Measurements from ENCODE around the gene CST2. TPM values are rescaled to one million over a fixed set of nuclear protein-coding genes. Genes with fewer than 3 reads are reported as not detected.
"Not testable (repeated sequence)": the region's sequence is repeated elsewhere in the genome, so short reads cannot be mapped to it uniquely, and the experiment has no call there.

CST2 gene, protein sequence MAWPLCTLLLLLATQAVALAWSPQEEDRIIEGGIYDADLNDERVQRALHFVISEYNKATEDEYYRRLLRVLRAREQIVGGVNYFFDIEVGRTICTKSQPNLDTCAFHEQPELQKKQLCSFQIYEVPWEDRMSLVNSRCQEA
- not detected for total RNA-seq
- long read RNA-seq: 0 reads

DNA sequence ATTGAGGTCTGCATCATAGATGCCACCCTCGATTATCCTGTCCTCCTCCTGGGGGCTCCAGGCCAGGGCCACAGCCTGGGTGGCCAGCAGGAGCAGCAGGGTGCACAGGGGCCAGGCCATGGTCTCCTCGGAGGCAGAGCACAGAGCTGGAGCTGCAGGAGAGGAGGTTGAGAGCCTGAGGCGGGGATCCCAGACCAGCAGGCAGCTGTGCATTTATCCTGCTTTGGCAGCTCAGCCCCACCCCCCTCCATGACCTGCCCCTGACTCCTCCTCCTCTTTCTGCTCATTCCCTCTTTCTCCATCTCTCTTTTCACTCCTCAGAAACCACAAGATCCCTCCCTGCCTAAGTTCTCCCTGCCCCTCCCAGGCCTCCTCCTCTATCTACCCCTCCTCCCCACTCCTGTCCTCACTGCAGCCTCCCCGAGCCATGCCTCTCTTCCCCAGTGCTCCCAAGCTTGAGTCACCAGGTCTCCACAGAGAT, at the start of gene CST2:
TSS of gene CST2 (minus strand) at position 189 of the 481 bp plus-strand sequence. CDS start at position 120, 69 bp downstream.
- no peak for ATAC-seq
- intact Hi-C loops (cut with DNase I): no loop called here

DNA sequence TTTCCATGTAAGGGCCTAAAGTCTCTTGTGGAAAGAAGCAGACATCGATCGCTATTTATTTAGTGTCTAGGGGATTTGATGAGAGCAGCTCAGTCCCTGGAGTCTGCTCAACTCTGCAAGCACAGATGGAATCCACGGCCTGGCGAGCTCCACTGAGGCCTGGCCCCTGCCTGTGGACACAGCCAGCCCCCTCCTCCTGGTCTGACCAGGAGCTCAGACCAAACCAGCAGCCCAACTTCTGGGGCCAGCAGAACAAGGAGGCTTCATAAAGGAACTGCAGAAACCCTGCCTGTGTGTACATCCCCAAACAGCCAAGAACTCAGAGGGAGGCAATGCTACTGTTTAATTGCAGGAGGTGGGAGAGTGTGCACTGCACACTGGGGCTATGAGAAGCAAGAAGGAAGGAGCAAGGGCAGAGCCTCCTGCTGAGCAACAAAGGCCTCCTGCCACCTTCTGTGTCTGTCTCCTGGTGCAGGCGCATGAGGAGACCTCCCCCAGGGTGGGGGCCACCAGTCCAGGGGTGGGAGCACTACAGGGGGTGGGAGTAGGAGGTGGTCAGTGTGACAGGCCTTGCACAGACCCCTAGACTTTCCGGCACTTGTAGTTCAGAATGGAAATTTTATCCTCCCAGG, 49.2 kb upstream of the CST2 start:
- intact Hi-C loops (cut with DNase I): no loop called here
- no peak for DNase-seq (ENCODE audit: missing footprints)
- no peak for ATAC-seq

More for the DNA sequence above, at the start of gene CST2:
- no peak for DNase-seq (ENCODE audit: missing footprints)

DNA sequence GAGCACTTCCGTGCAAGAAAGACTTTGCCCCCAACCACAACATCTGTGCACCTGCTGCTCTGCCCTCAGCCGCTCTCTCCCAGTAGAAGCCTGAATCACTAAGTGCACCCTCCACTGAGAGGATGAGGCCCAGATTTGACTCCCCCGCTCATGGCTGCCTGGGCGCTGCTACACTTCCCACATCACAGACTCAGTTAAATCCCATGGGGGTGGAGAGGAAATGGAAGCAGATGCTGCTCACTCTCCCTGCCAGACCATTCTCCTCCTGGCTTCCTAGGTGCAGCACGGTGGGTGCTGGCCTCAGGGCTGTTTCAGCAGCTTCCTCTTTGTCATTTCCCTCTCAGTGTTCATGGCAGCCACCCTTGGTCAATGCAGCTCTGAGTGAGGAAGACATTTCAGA, 48.2 kb upstream of the CST2 start:
- DNase-seq (ENCODE audit: missing footprints) (no peak), ATAC-seq (no peak)
- intact Hi-C loops (cut with DNase I): no loop called here

DNA sequence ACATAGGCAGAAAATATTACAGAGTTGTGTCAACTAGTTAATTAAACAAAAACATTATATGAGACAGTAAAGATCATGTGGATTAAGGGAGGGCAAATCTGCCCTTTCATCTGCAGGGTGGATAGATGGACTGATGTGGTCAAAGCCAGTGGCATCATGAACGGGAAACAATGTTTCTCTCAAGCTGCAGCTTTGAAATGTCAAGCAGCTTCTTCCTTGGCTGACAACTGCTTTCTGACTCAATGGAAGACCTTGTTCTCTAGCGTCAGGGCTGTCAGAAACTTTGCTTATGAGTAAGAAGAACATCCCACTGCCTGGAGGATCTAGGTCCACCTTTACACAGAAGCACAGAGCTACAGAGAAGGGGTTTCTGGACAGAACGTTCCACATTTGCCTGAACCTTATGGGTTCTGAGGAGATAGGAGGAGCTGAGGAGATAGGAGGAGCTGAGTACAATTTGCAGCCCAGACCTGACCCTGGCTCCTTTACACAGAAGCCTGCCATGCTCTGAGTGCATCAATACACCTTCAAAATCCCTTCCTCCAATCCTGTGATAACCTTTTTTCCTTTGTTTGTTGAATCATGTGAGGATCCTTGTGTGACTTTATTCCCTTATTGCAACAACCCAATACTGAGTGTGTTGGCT, 47.0 kb upstream of the CST2 start:
- DNase-seq (ENCODE audit: missing footprints) (no peak), ATAC-seq (no peak)
- intact Hi-C loops (cut with DNase I): no loop called here

DNA sequence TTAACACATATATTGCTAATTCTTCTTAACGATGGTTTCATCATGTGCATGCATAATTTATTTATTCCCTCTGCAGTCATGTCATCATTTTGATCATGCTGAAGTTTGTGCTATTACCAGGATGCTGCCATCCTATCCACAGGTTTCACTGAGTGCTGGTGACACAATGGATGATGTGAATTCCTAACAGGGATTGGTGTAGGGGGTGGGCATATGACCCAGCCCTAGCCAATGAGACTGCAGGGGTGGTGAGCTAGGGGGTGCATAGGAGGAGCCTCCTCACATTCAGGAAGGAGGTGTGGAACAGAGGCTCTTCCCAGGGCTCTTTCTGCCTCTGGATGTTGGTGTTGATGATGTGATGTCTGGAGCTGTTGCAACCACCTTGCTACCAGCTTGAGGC, 45.5 kb upstream of the CST2 start:
- DNase-seq (ENCODE audit: missing footprints): no peak
- intact Hi-C loops (cut with DNase I): no loop called here
- no peak for ATAC-seq

DNA sequence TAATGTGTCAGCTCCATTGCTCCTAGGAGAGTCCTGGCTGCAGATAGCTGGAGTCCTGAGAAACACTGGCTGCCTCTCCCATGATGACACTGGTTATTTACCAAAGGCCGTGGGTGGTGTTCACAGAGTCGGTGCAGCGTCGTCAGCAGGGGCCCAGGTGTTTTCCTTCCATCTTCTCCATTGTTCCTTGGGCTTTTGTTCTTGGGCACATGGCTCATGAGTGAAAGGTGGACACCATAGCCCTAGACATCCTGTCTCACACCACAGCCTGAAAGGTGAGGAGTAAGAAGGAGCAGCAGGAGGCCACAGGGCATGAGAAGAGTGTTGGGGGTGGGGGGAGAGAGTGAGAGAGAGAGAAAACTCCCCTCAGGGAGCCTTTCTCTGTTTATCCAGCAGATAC, 43.9 kb upstream of the CST2 start:
- DNase-seq (ENCODE audit: missing footprints): no peak
- ATAC-seq: no peak
- intact Hi-C loops (cut with DNase I): no loop called here

DNA sequence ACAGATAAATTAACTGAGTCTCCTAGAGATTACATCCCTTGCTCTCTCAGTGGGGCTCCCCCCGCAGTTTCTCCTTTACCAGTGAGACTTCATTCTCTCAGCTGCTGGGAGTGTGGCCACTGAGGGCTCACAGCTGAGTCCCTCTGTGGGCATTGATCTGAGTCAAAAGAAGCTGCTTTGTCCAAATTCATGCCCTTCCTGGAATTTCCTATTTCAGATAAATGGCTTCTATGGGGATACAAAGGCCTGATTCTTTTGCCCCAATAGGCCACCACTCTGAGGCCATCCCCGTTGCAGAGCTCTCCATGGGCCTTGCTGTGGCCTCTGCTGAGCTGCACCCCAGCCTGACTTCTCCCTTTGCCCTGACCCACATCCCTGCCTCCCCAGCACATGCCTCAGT, 43.0 kb upstream of the CST2 start:
- intact Hi-C loops (cut with DNase I): no loop called here

DNA sequence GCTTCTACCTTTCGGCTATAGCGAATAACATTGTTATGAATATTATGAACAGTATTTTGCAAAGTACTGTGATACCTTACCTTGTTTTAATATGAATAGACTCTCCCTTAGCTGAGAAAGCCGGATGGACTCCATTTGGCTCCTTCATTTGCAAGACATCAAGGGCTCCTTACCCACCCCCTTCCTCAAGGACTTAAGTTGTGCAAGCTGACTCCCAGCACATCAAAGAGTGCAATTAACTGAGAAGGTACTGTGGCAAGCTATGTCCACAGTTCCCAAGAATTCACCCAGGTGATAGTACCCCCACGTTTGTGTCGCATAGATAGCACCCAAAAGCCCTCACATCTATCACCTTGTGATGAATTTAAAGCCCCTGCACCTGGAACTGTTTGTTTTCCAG, 41.8 kb upstream of the CST2 start:
- intact Hi-C loops (cut with DNase I): no loop called here
- no peak for ATAC-seq
- DNase-seq (ENCODE audit: missing footprints): no peak

More for the DNA sequence above, 43.0 kb upstream of the CST2 start:
- DNase-seq (ENCODE audit: missing footprints) (no peak), ATAC-seq (no peak)

DNA sequence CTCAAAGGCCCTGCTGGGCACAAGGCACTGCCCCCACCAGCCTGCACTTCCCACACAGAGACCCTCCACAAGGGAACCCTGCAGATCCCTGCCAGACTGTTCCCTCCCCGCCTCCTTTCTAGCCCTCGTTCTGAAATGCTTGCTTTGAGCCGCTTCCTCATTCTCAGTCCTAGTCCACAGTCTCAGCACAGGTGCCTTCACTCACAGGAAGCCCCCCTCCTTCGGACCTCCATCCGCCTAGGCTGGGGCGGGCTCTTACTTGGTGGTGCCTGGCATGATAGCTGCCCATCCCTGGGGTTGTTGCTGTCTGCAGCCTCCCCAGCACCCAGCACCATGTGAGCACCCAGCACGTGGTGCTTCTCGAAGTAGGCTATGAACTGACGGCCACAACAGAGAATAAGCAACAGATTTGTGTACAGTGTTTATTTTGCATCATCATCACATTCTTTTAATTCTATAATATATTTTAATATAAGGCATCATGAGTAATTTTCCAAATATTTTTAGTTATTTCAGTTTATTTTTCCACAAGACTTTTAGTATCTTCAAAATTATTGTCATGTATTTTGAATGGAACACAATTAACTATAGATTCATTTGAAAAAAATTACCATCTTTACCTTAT, 40.7 kb upstream of the CST2 start:
- DNase-seq (ENCODE audit: missing footprints): no peak
- ATAC-seq: no peak
- intact Hi-C loops (cut with DNase I): no loop called here

DNA sequence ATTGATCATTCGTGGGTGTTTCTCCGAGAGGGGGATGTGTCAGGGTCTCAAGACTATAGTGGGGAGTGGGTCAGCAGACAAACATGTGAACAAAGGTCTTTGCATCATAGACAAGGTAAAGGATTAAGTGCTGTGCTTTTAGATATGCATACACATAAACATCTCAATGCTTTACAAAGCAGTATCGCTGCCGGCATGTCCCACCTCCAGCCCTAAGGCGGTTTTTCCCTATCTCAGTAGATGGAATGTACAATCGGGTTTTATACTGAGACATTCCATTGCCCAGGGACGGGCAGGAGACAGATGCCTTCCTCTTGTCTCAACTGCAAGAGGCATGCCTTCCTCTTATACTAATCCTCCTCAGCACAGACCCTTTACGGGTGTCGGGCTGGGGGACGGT, 34.2 kb upstream of the CST2 start:
- DNase-seq (ENCODE audit: missing footprints); ATAC-seq; intact Hi-C loops (cut with DNase I): not testable (repeated sequence)

DNA sequence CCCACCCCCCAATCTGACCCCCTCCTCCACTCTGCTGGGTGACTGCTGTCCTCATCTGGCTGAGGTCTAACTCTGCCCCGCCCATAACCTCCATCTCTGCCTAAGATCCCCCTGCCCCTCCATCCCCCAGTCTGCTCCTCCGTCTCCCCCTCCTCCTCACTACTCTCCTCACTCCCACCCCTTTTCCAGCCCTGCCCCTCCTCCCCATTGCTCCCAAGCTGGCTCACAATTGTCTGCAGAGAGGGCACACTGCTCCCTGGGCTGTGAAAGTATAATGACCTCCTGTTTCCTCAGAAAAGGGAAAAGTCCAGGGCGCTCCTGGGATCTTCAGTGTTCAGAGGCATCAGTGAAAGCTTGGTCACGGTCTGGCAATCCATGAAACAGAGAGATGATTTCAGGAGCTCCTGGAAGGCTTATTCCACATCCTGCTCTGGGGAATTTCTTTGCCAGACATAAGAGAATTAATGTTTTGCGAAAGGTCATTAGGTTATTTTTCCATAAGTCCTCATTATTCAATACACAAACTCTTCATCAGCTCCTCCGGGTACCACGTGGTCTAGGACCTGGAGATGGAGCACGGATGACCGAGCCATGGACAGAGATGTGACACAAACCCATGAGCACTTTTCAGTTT, 31.6 kb upstream of the CST2 start:
- ATAC-seq (no peak), DNase-seq (ENCODE audit: missing footprints) (no peak)
- intact Hi-C loops (cut with DNase I): no loop called here

DNA sequence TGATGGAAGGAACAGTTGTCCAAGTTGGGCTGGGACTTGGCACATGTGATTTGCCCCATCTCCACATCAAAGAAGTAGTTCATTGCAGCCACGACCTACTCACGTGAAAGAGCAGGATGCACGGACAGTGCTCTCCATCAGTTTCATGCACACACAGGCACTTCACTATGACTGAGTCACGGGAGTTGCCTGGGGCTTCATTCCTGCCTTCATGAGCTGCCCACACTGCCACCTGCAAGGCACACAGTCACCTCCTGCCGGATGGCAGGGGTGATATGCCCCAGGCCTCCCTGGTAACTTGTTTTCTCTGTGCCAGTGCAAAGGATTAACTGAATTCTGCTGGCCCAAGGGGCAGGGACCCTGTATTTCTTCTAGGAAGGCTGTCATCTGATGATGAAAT, 30.2 kb upstream of the CST2 start:
- DNase-seq (ENCODE audit: missing footprints) (no peak), ATAC-seq (no peak)

DNA sequence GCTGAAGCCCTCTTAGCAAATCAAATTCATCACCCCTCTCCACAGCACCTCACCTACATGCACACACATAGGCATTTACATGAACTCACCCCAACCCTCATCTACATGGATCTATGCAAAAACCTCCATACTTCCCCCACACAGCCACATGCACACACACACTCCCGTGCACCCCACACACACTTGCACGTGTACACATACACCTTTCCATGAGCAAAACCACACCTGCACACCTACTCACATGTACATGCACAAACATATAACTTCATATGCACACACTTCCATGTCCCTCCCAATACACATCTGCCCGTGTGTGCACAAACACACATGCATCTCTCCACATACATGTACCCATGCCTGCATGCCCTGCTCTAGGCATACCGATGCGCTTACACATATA, 29.7 kb upstream of the CST2 start:
- DNase-seq (ENCODE audit: missing footprints) (no peak), ATAC-seq (no peak)
- intact Hi-C loops (cut with DNase I): no loop called here

More for the DNA sequence above, 30.2 kb upstream of the CST2 start:
- intact Hi-C loops (cut with DNase I): no loop called here

DNA sequence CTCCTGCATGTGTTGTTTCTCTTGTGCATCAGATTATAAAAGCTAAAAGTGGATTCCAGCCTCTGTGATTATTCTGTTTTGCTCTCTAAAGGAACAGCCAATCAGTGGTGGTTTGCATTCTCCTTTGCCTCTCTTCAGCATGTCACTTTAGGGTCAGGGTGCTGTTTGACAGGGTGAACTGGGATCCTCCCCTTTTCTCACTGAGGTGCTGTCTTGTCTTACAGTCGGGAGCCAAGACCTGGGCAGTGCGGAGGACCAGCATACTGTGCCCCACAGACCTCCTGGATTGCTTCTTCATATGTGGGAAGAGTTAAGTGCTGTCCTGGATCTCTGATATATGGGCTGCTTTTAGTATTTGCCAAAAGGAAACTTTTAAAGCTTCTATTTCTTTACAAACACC, 15.2 kb upstream of the CST2 start:
- ATAC-seq: no peak
- intact Hi-C loops (cut with DNase I): no loop called here
- no peak for DNase-seq (ENCODE audit: missing footprints)

DNA sequence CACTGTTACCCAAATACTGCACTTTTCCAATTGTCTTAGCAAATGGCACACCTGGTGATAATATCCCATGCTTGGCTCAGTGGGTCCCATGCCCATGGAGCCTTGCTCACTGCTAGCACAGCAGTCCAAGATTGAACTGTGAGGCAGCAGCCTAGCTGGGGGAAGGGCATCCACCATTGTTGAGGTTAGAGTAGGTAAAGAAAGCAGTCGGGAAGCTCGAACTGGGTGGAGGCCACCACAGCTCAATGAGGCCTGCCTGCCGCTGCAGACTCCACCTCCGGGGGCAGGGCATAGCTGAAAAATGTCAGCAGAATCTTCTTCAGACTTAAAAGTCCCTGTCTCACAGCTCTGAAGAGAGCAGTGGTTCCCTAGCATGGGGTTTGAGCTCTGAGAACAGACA, 9.2 kb upstream of the CST2 start:
- intact Hi-C loops (cut with DNase I): no loop called here
- DNase-seq (ENCODE audit: missing footprints) (no peak), ATAC-seq (no peak)

DNA sequence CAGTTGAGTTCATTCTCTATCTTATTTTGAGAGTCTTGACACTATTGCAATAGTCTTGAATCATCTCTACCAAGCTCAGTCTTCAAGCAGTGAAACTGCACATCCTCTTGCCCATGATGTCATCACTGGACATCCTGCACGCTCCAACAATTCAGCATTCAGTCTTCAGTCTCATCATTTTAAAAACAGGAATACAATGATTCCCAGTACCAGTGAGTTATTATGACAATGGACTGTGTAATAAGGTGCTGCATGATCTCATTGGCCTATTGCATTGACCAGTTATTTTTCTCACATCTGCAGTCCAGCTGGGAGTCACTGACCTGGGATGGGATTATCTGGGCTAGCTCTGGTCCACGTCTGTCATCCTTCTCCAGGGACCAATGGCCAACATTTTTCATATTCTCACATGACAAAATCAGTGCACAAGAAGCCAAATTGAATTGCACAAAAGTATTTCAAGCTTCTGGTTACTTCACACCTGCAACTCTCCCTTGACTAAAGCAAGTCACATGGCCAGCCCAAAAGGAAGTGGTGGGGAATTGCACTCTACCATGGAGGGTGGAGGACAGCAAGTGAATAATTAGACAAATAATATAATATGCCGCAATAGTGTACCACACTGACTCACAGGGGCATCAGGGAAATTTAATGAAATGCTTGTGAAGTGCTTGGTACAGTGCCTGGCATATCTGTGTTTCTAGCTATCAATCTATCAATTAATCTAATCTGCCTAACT, 6.4 kb upstream of the CST2 start:
- DNase-seq (ENCODE audit: missing footprints) (no peak), ATAC-seq (no peak)
- intact Hi-C loops (cut with DNase I): no loop called here

DNA sequence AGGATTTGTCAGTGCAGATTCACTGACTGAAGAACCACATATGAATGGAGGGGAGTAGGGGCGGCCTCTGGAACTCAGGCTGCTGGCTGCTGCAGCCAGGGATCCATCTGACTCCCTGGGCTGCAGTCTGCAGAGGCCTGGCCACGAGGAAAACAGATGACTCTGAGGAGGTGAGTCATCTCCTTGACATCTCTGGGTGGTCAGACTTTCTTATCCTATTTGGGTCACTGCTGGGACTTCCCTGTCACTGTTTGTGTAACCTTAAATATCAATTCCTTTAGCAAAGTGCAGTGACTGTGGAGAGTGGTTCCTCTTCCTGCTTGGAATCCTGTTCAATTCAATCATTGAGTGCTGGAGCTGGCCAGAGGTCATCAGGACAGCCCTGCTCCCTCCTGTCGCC, 5.4 kb upstream of the CST2 start:
- intact Hi-C loops (cut with DNase I): not testable (repeated sequence)

DNA sequence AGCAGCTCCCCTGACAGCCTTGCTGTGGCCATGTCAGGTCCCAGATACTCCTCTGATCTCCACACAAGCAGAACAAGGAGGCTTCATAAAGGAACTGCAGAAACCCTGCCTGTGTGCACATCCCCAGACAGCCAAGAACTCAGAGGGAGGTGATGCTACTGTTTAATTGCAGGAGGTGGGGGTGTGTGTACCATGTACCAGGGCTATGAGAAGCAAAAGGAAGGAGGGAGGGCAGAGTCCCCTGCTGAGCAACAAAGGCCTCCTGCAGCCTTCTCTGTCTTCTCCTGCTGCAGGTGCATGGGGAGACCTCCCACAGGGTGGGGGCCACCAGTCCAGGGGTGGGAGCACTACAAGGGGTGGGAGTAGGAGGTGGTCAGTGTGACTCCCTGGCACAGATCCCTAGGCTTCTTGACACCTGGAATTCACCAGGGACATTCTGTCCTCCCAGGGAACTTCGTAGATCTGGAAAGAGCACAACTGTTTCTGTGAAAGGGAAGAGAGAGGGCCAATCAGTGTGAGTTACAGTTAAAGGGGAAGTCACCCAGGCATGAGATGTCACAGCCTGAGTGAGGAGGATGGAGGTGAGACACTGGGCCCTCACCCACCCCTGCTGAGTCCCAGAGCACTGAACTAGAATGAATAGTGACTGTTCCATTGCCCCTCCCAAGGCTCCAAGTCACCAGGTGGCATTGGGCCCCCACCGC, 2.8 kb downstream of the CST2 start:
- intact Hi-C loops (cut with DNase I): no loop called here
- DNase-seq (ENCODE audit: missing footprints): no peak
- ATAC-seq: no peak

More for the DNA sequence above, 5.4 kb upstream of the CST2 start:
- not testable (repeated sequence) for ATAC-seq; DNase-seq (ENCODE audit: missing footprints)

Data from Right ventricle myocardium inferior (tissue), 1 donor.